IMR-90 (cell line): Measurements from ENCODE around the gene C10orf62. TPM values are rescaled to one million over a fixed set of nuclear protein-coding genes. Genes with fewer than 3 reads are reported as not detected.

ENCODE experiments used
- ATAC-seq: fragments of 200-7000 bp; cut with Tn5 transposase; 2 replicates; pipeline ENCODE4 v1.9.1; 2020; ENCODE audit warnings: low read depth, mild to moderate bottlenecking, moderate library complexity
- BruUV-seq: library from RNA; stranded (reverse); fragments of 400-500 nt; replicated peaks from 2 replicates; lab custom pipeline; 2021; lab: Mats Ljungman, UMichigan
- CTCF ChIA-PET: fragments of 300-600 bp; formaldehyde crosslinking; extraction: SDS; loops from one replicate; lab custom pipeline; 2021; ENCODE audit warnings: antibody characterized with exemption; lab: Yijun Ruan, JAX
- POLR2A ChIA-PET: fragments of 300-600 bp; sonication (Branson Sonifier 250); formaldehyde crosslinking; loops from one replicate; lab custom pipeline; 2022; ENCODE audit warnings: antibody characterized with exemption; ENCODE audit not compliant: unreplicated experiment; lab: Charles Lee
- DNase-seq: peaks from one replicate; pipeline ENCODE4 v3.0.0; 2013
- H2AFZ ChIP-seq: replicated peaks from 2 replicates; pipeline ENCODE3; 2013; ENCODE audit warnings: low read length, mild to moderate bottlenecking; ENCODE audit not compliant: poor library complexity
- H2AK5ac ChIP-seq: 2 replicates; pipeline ENCODE4 v1.6.1; 2013; ENCODE audit warnings: low read depth, low read length, inconsistent platforms
- H2AK9ac ChIP-seq: replicated peaks from 2 replicates; pipeline ENCODE3; 2013; ENCODE audit warnings: mild to moderate bottlenecking, low read depth, low read length, moderate library complexity; ENCODE audit not compliant: poor library complexity
- H2BK120ac ChIP-seq: 2 replicates; pipeline ENCODE4 v1.6.1; 2013; ENCODE audit warnings: low read depth, low read length, inconsistent platforms
- H2BK15ac ChIP-seq: 3 replicates; pipeline ENCODE4 v1.6.1; 2013; ENCODE audit warnings: low read depth, low read length, inconsistent platforms
- H2BK20ac ChIP-seq: 2 replicates; pipeline ENCODE4 v1.6.1; 2013; ENCODE audit warnings: low read depth, mild to moderate bottlenecking, inconsistent platforms, low read length, moderate library complexity
- H2BK5ac ChIP-seq: 2 replicates; pipeline ENCODE4 v1.6.1; 2013; ENCODE audit warnings: mild to moderate bottlenecking, low read depth, low read length, inconsistent platforms; ENCODE audit not compliant: poor library complexity, severe bottlenecking
- H3K14ac ChIP-seq: replicated peaks from 2 replicates; pipeline ENCODE4 v1.6.1; 2013; ENCODE audit warnings: low read depth, low read length, inconsistent platforms
- H3K18ac ChIP-seq: 2 replicates; pipeline ENCODE4 v1.6.1; 2013; ENCODE audit warnings: low read depth, low read length, control low read depth
- H3K23ac ChIP-seq: 2 replicates; pipeline ENCODE4 v1.6.1; 2013; ENCODE audit warnings: low read depth, low read length, inconsistent platforms
- H3K27ac ChIP-seq: 2 replicates; pipeline ENCODE4 v1.5.1; 2013; ENCODE audit warnings: mild to moderate bottlenecking, control low read depth, low read length; ENCODE audit not compliant: insufficient read depth
- H3K27me3 ChIP-seq: 2 replicates; pipeline ENCODE4 v1.6.1; 2013; ENCODE audit warnings: low read length; ENCODE audit not compliant: control insufficient read depth, insufficient read depth
- H3K36me3 ChIP-seq: 2 replicates; pipeline ENCODE4 v1.6.1; 2013; ENCODE audit warnings: low read length, mixed read lengths; ENCODE audit not compliant: control insufficient read depth, insufficient read depth
- H3K4ac ChIP-seq: 2 replicates; pipeline ENCODE4 v1.6.1; 2013; ENCODE audit warnings: low read depth, low read length, inconsistent platforms
- H3K4me1 ChIP-seq: 2 replicates; pipeline ENCODE4 v1.6.1; 2013; ENCODE audit warnings: low read length, mixed read lengths; ENCODE audit not compliant: control insufficient read depth, insufficient read depth
- H3K4me2 ChIP-seq: 2 replicates; pipeline ENCODE4 v1.6.1; 2013; ENCODE audit warnings: low read depth, mild to moderate bottlenecking, control low read depth, low read length, moderate library complexity
- H3K4me3 ChIP-seq: 2 replicates; pipeline ENCODE4 v1.5.1; 2013; ENCODE audit warnings: low read depth, mild to moderate bottlenecking, control low read depth, low read length, moderate library complexity; ENCODE audit not compliant: insufficient read depth
- H3K56ac ChIP-seq: 2 replicates; pipeline ENCODE4 v1.6.1; 2013; ENCODE audit warnings: low read length, inconsistent platforms; ENCODE audit not compliant: insufficient read depth; ENCODE audit errors: extremely low read depth
- H3K79me1 ChIP-seq, 2 experiments: 2 replicates each; pipeline ENCODE4 v1.6.1; 2013; ENCODE audit warnings: low read length in 2 of 2, inconsistent platforms in 1 of 2, low read depth in 1 of 2
- H3K9ac ChIP-seq: 2 replicates; pipeline ENCODE4 v1.6.1; 2013; ENCODE audit warnings: low read depth, low read length, control low read depth
- H3K9me1 ChIP-seq: 2 replicates; pipeline ENCODE4 v1.6.1; 2013; ENCODE audit warnings: low read length, inconsistent platforms; ENCODE audit not compliant: insufficient read depth
- H3K9me3 ChIP-seq: 2 replicates; pipeline ENCODE4 v1.6.1; 2013; ENCODE audit warnings: low read length; ENCODE audit not compliant: control insufficient read depth, insufficient read depth
- H4K20me1 ChIP-seq: 2 replicates; pipeline ENCODE4 v1.6.1; 2013; ENCODE audit warnings: low read length, inconsistent platforms; ENCODE audit not compliant: insufficient read depth
- H4K5ac ChIP-seq: 2 replicates; pipeline ENCODE4 v1.6.1; 2013; ENCODE audit warnings: mild to moderate bottlenecking, low read depth, low read length, control low read depth
- H4K8ac ChIP-seq, 2 experiments: 2 replicates each; pipeline ENCODE4 v1.6.1; 2013; ENCODE audit warnings: low read depth in 2 of 2, low read length in 2 of 2, control low read depth in 1 of 2, inconsistent platforms in 1 of 2
- H4K91ac ChIP-seq: 2 replicates; pipeline ENCODE4 v1.6.1; 2013; ENCODE audit warnings: low read depth, low read length, inconsistent platforms; ENCODE audit not compliant: insufficient read depth
- CEBPB ChIP-seq: IDR thresholded peaks from 2 replicates; pipeline ENCODE4 v1.6.1; 2012; ENCODE audit warnings: low read depth, low read length, improper control_type of control experiment
- CHD1 ChIP-seq: IDR thresholded peaks from 2 replicates; pipeline ENCODE4 v1.6.1; 2012; ENCODE audit warnings: low read depth, low read length, improper control_type of control experiment
- FOS ChIP-seq: fragments of 150-350 bp; IDR thresholded peaks from 2 replicates; pipeline ENCODE4 v1.6.1; 2016; ENCODE audit warnings: low read depth, low read length
- MAFK ChIP-seq: IDR thresholded peaks from 2 replicates; pipeline ENCODE4 v1.6.1; 2012; ENCODE audit warnings: low read depth, low read length, improper control_type of control experiment
- MAZ ChIP-seq: IDR thresholded peaks from 2 replicates; pipeline ENCODE4 v1.6.1; 2012; ENCODE audit warnings: low read depth, mild to moderate bottlenecking, low read length, improper control_type of control experiment, moderate library complexity, borderline replicate concordance
- MXI1 ChIP-seq: IDR thresholded peaks from 2 replicates; pipeline ENCODE4 v1.6.1; 2012; ENCODE audit warnings: low read depth, mild to moderate bottlenecking, low read length, moderate library complexity, borderline replicate concordance
- NFE2L2 ChIP-seq: fragments of 150-350 bp; IDR thresholded peaks from 2 replicates; pipeline ENCODE4 v1.6.1; 2016; ENCODE audit warnings: low read depth, mild to moderate bottlenecking, low read length
- RAD21 ChIP-seq: IDR thresholded peaks from 2 replicates; pipeline ENCODE4 v1.6.1; 2012; ENCODE audit warnings: low read length, improper control_type of control experiment
- RCOR1 ChIP-seq: IDR thresholded peaks from 2 replicates; pipeline ENCODE4 v1.6.1; 2012; ENCODE audit warnings: mild to moderate bottlenecking, low read length, improper control_type of control experiment; ENCODE audit not compliant: insufficient replicate concordance
- RFX5 ChIP-seq: IDR thresholded peaks from 2 replicates; pipeline ENCODE4 v1.8.0; 2012; ENCODE audit warnings: low read depth, mild to moderate bottlenecking, low read length, moderate library complexity
- SMC3 ChIP-seq: fragments of 150-350 bp; IDR thresholded peaks from 2 replicates; pipeline ENCODE4 v1.6.1; 2016; ENCODE audit warnings: low read depth, mild to moderate bottlenecking, antibody characterized with exemption, low read length, moderate library complexity
- USF2 ChIP-seq: fragments of 150-350 bp; IDR thresholded peaks from 2 replicates; pipeline ENCODE4 v1.6.1; 2017; ENCODE audit warnings: mild to moderate bottlenecking, antibody characterized with exemption, low read length, low read depth
- WGBS, 2 experiments: methylation state at CpG; one replicate each; pipeline versions ENCODE4 v1.1.5 to v1.1.7; 2013; ENCODE audit warnings: missing lambda C conversion rate in 2 of 2; ENCODE audit not compliant: insufficient read length in 1 of 2; ENCODE audit errors: extremely low coverage in 2 of 2; 5-methylcytosine and 5-hydroxymethylcytosine counted together
- dilution Hi-C: fragments of 300-500 bp; cut with HindIII; formaldehyde crosslinking; loops from one replicate; pipeline ENCODE4 v1.14.3; 2018; ENCODE audit warnings: low sequenced_read_pairs; ENCODE audit not compliant: unreplicated experiment
- in situ Hi-C: fragments of 300-500 bp; cut with MboI; formaldehyde crosslinking; loops from 3 replicates; pipeline ENCODE4 v1.14.3; 2019; ENCODE audit warnings: low sequenced_read_pairs, inconsistent platforms, mixed read lengths
- intact Hi-C: fragments of 100-400 bp; cut with micrococcal nuclease; formaldehyde crosslinking; loops from 2 replicates; pipeline ENCODE4 v1.10.0; 2022
- polyA plus RNA-seq, 3 experiments: library from polyadenylated mRNA; depleted of rRNA; stranded (reverse); fragments of >200 nt; gene quantifications; 2 replicates each; pipeline ENCODE4 v1.2.3, GENCODE V29; 2012; ENCODE audit warnings: low replicate concordance in 1 of 3
- total RNA-seq: library from RNA; depleted of rRNA; stranded (reverse); fragments of >200 nt; gene quantifications from 2 replicates; pipeline ENCODE4 v1.2.3, GENCODE V29; 2012
- TF ChIP-seq, protein P1 (sequence below): fragments of 150-350 bp; IDR thresholded peaks from 2 replicates; pipeline ENCODE4 v1.6.1; 2016; ENCODE audit warnings: low read depth, mild to moderate bottlenecking, low read length, moderate library complexity, borderline replicate concordance
- TF ChIP-seq, protein P2 (sequence below): conservative IDR thresholded peaks from 2 replicates; pipeline ENCODE4 v1.5.1; 2012; ENCODE audit warnings: mild to moderate bottlenecking, low read depth, low read length, improper control_type of control experiment

The C10orf62 gene
- total and polyA plus RNA-seq, 2 of the 4 experiments (the other 2 are of a cell fraction) = not detected

DNA sequence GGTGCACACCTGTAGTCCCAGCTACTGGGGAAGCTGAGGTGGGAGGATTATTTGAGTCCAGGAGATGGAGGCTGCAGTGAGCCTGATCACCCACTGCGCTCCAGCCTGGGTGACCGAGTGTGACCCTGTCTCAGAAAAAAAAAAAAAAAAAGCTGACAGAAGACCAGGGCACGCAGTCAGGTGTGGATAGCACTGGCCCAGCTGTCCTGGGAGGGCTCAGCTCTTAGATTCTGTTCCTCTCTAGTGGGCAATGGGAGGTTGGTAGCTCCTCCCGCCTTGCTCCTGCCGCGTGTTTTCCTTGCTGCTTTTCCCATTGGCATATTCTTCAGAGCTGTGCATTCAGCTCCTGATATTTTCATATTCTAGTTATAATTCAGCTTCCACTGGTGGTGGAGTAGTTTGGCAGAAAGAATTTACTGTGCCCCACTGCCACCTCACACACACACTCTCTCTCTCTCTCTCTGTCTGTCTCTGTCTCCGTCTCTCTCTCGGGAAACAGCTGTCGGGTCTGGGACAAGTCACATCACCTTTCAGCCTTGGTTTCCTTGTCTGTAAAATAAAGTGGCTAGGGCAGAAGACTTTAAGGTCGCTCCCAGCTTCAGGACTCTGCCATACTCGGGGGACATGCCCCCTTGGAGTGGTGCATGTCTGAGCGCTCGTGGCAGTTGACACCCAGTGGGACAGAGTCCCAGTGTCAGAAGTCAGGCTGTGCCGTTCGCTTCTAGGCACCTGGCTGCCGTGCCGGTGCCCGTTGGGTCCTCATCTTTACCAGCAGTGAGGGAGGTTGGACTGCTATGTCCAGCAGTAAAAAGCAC, 42.9 kb upstream of the C10orf62 start:
- H3K36me3 ChIP-seq = no peaks in the 10 kb centered on the region
- H4K5ac ChIP-seq = no peak overlapping the region
- intact Hi-C loops (no loop called here), in situ Hi-C loops (no loop called here), dilution Hi-C loops (no loop called here)
- H2AFZ ChIP-seq = peak overlapping the region; percentile 46
- BruUV-seq = no TSS peak
- no peak overlapping the region for H4K8ac ChIP-seq
- no peak overlapping the region for H3K4me3 ChIP-seq
- H3K9ac ChIP-seq = no peak overlapping the region
- H3K79me1 ChIP-seq = peaks cover 27 to 77% of the 10 kb centered on the region in 2 experiments
- DNase-seq (no peak), ATAC-seq (no peak)
- ChIA-PET POLR2A (interaction anchor here (0.6 kb wide), 1 partner anchor 43 kb away, joined by 4 read pairs; the partner anchor contains the start of gene C10orf62), CTCF (interaction anchor here (1.1 kb wide), 1 partner anchor 57 kb away, joined by 4 read pairs; no protein-coding TSS in a partner anchor)
- H2AK5ac ChIP-seq = peak overlapping the region; percentile 46
- no peak overlapping the region for H2BK15ac ChIP-seq
- no peak overlapping the region for H3K14ac ChIP-seq
- H2BK5ac ChIP-seq = no peak overlapping the region
- H3K27me3 ChIP-seq = no peaks in the 10 kb centered on the region
- peaks cover 6% of the 10 kb centered on the region; the same call in 1 of the 2 replicates for H3K9me1 ChIP-seq
- no peak overlapping the region for H3K56ac ChIP-seq
- H4K91ac ChIP-seq = no peak overlapping the region
- H3K18ac ChIP-seq = no peak overlapping the region
- TF ChIP-seq MAFK = no peak
- TF ChIP-seq, protein P1, sequence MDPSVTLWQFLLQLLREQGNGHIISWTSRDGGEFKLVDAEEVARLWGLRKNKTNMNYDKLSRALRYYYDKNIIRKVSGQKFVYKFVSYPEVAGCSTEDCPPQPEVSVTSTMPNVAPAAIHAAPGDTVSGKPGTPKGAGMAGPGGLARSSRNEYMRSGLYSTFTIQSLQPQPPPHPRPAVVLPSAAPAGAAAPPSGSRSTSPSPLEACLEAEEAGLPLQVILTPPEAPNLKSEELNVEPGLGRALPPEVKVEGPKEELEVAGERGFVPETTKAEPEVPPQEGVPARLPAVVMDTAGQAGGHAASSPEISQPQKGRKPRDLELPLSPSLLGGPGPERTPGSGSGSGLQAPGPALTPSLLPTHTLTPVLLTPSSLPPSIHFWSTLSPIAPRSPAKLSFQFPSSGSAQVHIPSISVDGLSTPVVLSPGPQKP = no peak
- no peak for TF ChIP-seq RAD21
- no peak for TF ChIP-seq RCOR1
- no peak for TF ChIP-seq CHD1
- no peak for TF ChIP-seq RFX5
- TF ChIP-seq SMC3 = no peak
- TF ChIP-seq USF2 = no peak
- TF ChIP-seq FOS = no peak
- TF ChIP-seq, protein P2, sequence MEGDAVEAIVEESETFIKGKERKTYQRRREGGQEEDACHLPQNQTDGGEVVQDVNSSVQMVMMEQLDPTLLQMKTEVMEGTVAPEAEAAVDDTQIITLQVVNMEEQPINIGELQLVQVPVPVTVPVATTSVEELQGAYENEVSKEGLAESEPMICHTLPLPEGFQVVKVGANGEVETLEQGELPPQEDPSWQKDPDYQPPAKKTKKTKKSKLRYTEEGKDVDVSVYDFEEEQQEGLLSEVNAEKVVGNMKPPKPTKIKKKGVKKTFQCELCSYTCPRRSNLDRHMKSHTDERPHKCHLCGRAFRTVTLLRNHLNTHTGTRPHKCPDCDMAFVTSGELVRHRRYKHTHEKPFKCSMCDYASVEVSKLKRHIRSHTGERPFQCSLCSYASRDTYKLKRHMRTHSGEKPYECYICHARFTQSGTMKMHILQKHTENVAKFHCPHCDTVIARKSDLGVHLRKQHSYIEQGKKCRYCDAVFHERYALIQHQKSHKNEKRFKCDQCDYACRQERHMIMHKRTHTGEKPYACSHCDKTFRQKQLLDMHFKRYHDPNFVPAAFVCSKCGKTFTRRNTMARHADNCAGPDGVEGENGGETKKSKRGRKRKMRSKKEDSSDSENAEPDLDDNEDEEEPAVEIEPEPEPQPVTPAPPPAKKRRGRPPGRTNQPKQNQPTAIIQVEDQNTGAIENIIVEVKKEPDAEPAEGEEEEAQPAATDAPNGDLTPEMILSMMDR = no peak
- TF ChIP-seq MXI1 = no peak
- no peak for TF ChIP-seq MAZ
- TF ChIP-seq NFE2L2 = no peak
- TF ChIP-seq CEBPB = no peak
- H3K9me3 ChIP-seq = no peaks in the 10 kb centered on the region
- no peak overlapping the region for H3K4ac ChIP-seq
- no peak overlapping the region for H3K23ac ChIP-seq
- no peak overlapping the region for H3K4me2 ChIP-seq
- H4K20me1 ChIP-seq = no peaks in the 10 kb centered on the region
- H3K27ac ChIP-seq = no peak overlapping the region
- peaks cover 30% of the 10 kb centered on the region for H3K4me1 ChIP-seq
- H2BK20ac ChIP-seq = peak overlapping the region; percentile 24; the same call in 1 of the 2 replicates
- whole genome bisulfite sequencing, 2 experiments = no CpG with 5 or more reads among the region's 18 CpGs
- no peak overlapping the region for H2AK9ac ChIP-seq
- no peak overlapping the region for H2BK120ac ChIP-seq
